Cardiac septum (tissue), 1 donor: ENCODE results near the gene VPS33B. TPM values are rescaled to one million over a fixed set of nuclear protein-coding genes. Genes with fewer than 3 reads are reported as not detected.

Source experiments
- DNase-seq: peaks from one replicate; pipeline ENCODE4 v3.0.0-alpha.2; 2020; ENCODE audit warnings: low spot score
- intact Hi-C: fragments of 100-400 bp; cut with DNase I; formaldehyde crosslinking; loops from one replicate; pipeline ENCODE4 v1.14.0; 2022
- total RNA-seq: library from RNA; stranded (reverse); fragmentation: NEBNext Ultra II Directional; extraction: Animal tissue kit (Norgen Biotek cat#: 25700); gene quantifications from one replicate; pipeline ENCODE4 v1.2.1, GENCODE V29; 2021
- donor health status: DM: no; HTN: no; CAD: no.

VPS33B gene
- total RNA-seq, 1 donor from 2014 or later = 6.8 TPM

- DNase-seq = no peak
- intact Hi-C loops = no loop called here
Observed at GRCh38 chr15:90987561-90988141, 34.7 kb downstream of the VPS33B start.

DNA sequence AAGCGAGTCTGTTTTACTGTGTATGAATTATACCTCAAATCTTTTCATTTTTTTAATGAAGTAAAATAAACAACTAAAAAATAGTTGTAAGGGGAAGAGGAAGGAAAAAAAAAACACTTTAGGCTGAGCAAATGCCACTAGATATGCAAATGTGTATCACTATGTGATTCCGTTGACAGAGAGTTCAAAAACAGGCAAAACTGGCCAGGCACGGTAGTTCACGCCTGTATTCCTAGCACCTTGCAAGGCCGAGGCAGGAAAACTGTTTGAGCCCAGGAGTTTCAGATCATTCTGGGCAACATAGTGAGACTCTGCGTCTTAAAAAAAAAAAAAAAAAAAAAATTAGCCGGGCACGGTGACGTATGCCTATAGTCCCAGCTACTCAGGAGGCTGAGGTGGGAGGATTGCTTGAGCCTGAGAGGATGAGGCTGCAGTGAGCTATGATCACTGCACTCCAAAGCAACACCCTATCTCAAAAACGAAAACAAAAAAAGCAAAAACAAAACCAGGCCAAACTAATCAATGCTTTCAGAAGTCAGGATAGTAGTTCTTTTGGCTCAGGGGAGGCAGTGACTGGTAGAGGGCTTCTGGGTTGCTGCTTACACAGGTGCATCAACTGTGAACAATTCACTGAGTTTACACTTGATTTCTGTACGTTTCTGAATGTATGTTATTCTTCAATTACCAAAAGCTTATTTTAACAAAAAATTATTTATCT is 35.4 kb downstream of the VPS33B start:
- intact Hi-C loops = no loop called here
- no peak for DNase-seq

GRCh38 chr15:90982135-90982534 is 40.3 kb downstream of the VPS33B start:
- intact Hi-C loops = no loop called here
- DNase-seq = no peak

DNA sequence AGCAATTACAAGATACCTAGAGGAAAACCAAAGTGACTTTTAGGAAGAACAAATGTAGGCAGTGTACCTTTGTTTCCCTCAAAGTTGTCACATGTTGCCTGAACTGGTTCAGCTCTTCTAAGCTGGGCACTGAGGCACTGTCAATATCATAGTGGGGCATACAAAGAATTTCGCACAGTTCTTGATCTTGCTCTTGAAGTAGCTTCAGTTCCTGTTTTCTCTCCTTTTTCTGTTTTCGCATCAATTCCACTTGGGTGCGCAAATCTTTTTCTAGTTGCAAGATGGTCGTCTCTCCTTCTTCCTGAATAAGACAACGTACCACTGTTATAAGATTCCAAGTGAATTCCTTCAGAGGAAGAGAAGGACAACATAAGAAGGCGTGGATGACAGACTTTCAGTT is 40.7 kb downstream of the VPS33B start:
- no peak for DNase-seq
- intact Hi-C loops = no loop called here

DNA sequence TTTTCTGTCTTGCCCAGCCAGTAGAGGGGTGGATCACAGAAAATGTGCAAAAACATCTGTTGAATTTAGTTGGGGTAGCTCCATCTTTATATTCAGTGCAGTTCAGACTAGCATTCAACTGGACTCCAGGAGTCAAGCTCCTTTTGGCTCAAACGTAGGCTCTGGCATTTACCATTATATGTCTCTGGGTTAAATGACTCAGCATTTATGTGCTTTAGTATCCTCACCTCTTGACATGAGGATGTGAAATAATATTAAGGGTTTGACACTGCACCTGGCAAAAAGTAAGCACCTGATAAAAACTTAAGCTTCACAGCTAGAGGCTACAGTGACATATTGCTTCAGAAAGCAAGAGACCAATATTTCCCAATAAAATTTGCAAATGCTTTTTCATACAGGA is 42.8 kb downstream of the VPS33B start:
- no peak for DNase-seq
- intact Hi-C loops = no loop called here

DNA sequence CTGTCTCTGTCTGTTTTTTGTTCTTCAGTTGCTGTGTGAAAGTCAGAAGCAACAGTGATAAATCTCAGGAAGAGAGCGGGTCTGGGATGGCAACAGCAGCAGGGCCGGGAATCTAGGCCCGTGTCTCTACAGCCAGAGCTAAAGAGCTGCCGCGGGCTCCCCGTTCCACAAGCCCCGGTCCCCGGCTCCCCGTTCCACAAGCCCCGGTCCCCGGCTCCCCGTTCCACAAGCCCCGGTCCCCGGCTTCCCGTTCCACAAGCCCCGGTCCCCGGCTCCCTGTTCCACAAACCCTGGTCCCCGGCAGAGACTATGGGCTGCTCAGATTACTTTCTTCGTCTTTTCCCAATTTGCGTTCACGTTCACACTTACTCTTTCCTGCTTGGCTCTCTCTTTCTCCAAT is 48.2 kb downstream of the VPS33B start:
- intact Hi-C loops = no loop called here
- no peak for DNase-seq

DNA sequence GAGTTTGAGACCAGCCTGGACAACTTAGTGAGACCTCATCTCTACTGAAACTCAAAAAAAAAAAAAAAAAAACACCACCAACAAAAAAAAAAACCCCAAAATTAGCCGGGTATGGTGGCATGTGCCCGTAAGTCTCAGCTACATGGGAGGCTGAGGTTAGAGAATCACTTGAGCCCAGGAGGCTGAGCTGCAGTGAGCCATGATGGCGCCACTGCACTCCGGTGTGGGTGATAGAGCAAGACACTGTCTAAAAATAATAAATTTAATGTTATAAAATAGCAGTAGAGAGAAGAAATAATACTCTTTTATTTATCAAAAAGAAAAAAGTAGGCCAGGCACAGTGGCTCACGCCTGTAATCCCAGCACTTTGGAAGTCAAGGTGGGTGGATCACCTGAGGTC is 50.3 kb downstream of the VPS33B start:
- intact Hi-C loops = no loop called here
- no peak for DNase-seq

- intact Hi-C loops = no loop called here
- DNase-seq = no peak
Observed at GRCh38 chr15:90970274-90970673, 52.1 kb downstream of the VPS33B start.

DNA sequence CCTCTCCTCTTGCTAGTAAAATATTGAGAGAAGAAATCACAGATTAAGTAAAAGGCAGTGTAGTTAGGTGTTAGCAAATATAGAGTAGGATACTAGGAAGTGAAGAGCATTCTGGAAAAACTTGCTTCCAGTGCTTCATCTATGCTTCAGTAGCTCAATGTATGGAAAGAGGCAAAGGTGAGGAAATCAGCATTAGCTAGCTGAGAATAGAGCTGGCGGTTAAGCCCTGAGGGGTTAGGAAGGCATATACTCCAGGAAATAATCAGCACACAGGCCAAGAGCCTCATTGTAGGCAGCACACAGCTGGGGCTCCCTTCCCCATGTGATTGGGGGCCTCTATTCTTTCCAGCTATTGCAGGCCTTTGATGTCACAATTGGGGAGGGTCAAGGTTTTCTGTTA is 54.0 kb downstream of the VPS33B start:
- DNase-seq = no peak
- intact Hi-C loops = no loop called here

- intact Hi-C loops = no loop called here
- DNase-seq = no peak
Observed at GRCh38 chr15:90967206-90967605, 55.2 kb downstream of the VPS33B start.

DNA sequence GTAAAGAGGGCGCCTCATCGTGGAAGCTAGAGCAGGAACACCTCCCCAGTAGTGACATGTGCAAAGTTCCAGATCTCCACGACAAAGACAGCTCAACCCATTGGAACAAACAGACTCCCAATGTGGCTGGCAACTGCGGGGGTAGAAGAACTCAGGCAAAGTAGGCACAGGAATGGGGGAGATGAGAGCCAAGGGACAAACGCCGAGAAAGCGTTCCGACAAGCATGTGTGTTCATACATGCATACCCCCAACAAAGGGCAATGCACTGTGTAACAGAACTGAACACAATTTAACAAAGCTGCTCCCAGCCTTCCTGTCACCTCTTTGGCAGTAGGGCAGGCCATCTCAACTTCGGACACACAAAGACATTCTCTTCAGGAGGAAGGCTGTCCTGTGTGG is 56.1 kb downstream of the VPS33B start:
- intact Hi-C loops = no loop called here
- DNase-seq = no peak

- DNase-seq = no peak
- intact Hi-C loops = no loop called here
Observed at GRCh38 chr15:90962021-90962420, 60.4 kb downstream of the VPS33B start.

DNA sequence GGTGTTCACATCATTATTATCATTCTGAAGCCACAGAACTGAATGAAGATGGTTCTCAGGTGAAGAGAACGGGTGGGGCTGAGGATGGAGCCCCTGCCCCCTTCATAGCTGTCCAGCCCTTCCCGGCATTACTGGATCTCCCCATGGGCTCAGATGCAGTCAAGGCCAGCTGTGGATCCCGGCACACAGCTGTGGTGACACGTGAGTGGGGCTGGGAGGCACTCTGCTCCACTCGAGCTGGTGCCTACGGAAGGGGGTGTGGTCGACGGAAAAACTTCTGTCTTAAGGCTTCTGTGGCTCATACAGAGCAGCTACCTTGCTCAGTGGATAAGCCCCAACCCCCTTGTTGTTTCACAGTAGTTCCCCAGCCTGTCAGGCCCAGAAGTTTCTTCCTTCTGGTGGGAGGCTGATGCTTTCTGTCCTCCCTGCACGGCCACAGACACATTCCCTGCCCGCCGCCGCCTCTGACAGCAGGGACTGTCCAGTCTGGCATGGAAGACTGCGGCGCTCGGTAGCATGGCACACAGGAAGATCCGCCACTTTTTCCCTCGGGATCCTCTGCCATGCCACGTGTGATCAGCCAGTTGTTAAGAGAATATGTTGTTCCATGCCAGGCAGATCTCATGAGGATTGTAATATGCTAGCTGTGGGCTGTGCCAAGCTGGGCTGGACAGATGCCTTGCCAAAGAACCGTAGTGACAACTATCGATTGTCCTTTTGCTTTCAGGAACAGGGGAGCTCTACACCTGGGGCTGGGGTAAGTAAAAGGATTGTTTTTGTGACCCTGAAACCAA is 61.9 kb downstream of the VPS33B start:
- no peak for DNase-seq
- intact Hi-C loops = no loop called here

DNA sequence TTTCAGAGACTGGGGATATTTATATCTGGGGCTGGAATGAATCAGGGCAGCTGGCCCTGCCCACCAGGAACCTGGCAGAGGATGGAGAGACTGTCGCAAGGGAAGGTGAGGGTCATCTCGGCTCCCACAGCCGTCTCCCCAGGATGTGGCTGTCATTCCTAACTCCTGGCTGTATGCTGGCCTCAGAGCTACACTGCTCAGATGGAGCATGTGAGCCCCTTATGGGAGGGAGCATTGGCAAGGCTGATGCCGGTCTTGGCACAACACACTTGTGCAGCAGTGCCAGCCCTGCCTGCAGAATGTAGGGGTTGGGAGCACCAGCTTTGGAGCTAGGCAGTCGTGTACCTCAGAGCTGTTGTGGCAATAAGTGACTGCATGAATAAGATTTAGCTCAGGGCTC is 62.5 kb downstream of the VPS33B start:
- DNase-seq = peak; percentile 86
- intact Hi-C loops = loop anchor here (2.0 kb wide), 1 partner anchor 89 kb away; no protein-coding TSS in a partner anchor

- no peak for DNase-seq
- intact Hi-C loops = loop anchor here (2.0 kb wide), 1 partner anchor 90 kb away; no protein-coding TSS in a partner anchor
Observed at GRCh38 chr15:90959028-90959595, 63.3 kb downstream of the VPS33B start.

- intact Hi-C loops = loop anchor here (2.0 kb wide), 4 partner anchors 37 to 313 kb away; partner anchors contain the start of genes PRC1 and VPS33B
- no peak for DNase-seq
Observed at GRCh38 chr15:90957791-90958190, 64.6 kb downstream of the VPS33B start.

- no peak for DNase-seq
- intact Hi-C loops = loop anchor here (2.0 kb wide), 3 partner anchors 38 to 314 kb away; partner anchors contain the start of genes PRC1 and VPS33B
Observed at GRCh38 chr15:90957031-90957790, 65.2 kb downstream of the VPS33B start.

GRCh38 chr15:90956274-90957030 is 65.9 kb downstream of the VPS33B start:
- peak; percentile 88 for DNase-seq

More at GRCh38 chr15:90956274-90957030, 65.9 kb downstream of the VPS33B start:
- intact Hi-C loops = loop anchor here (2.0 kb wide), 3 partner anchors 38 to 314 kb away; partner anchors contain the start of genes PRC1 and VPS33B
